Measurements from ENCODE around the gene MYBPHL. TPM values are rescaled to one million over a fixed set of nuclear protein-coding genes. Genes with fewer than 3 reads are reported as not detected.
A peak's percentile ranks its signal among the peaks of the same experiment; 100 is the strongest.

Gene MYBPHL
- total RNA-seq, 8 experiments from 2014 or later = 0.67 to 0.92 (median 0.81) TPM; not detected in 5

GRCh38 chr1:109272831-109273547, 33.8 kb downstream of the MYBPHL start:
- in situ Hi-C loops (cut with MboI; ENCODE audit: low pct_unique_long_range_greater_than_20kb in 2 of 9, low sequenced_read_pairs in 9 of 9, unreplicated experiment in 9 of 9) = loop anchor here in 3 of 9 experiments (10.0 to 25.0 kb wide), 2 partner anchors 114 to 122 kb away; partner anchors contain the start of gene SORT1 (in 3 of the 3)
- ATAC-seq (replicated peaks in 6 of 8) = peak in 1 of 8 experiments; percentile 0
- no peak overlapping the region for H3K27ac ChIP-seq
- no peak overlapping the region for H3K4me3 ChIP-seq
- peaks cover 23 to 24% of the 10 kb centered on the region in 2 donors for H3K4me1 ChIP-seq (replicated peaks in 1 of 2)
- WGBS, 10 experiments = 80 to 100% (median 93%) methylated on average over 1 to 9 of the region's 16 CpGs; no CpG with 5 or more reads in 6 of the 10 experiments

- WGBS, 10 experiments = 79 to 100% (median 98%) methylated on average over 1 to 13 of the region's 13 CpGs; no CpG with 5 or more reads in 4 of the 10 experiments
- Histone ChIP-seq H3K4me3 (no peak overlapping the region), H3K4me1 (replicated peaks in 1 of 2) (peaks cover 17 to 19% of the 10 kb centered on the region in 2 donors), H3K27ac (no peak overlapping the region)
- no peak for ATAC-seq (replicated peaks in 6 of 8)
- in situ Hi-C loops (cut with MboI; ENCODE audit: low pct_unique_long_range_greater_than_20kb in 2 of 9, low sequenced_read_pairs in 9 of 9, unreplicated experiment in 9 of 9) = loop anchor here in 3 of 9 experiments (10.0 to 25.0 kb wide), 2 partner anchors 115 to 123 kb away; partner anchors contain the start of gene SORT1 (in 3 of the 3)
Measured at GRCh38 chr1:109272021-109272799, 34.6 kb downstream of the MYBPHL start.

- 17 to 100% (median 93%) methylated on average over 1 to 4 of the region's 6 CpGs; no CpG with 5 or more reads in 4 of the 10 experiments for WGBS, 10 experiments
- no peak overlapping the region for H3K4me3 ChIP-seq
- in situ Hi-C loops (cut with MboI; ENCODE audit: low pct_unique_long_range_greater_than_20kb in 2 of 9, low sequenced_read_pairs in 9 of 9, unreplicated experiment in 9 of 9) = loop anchor here in 3 of 9 experiments (10.0 to 25.0 kb wide), 2 partner anchors 116 to 123 kb away; partner anchors contain the start of gene SORT1 (in 3 of the 3)
- no peak for ATAC-seq (replicated peaks in 6 of 8)
- peaks cover 16 to 17% of the 10 kb centered on the region in 2 donors for H3K4me1 ChIP-seq (replicated peaks in 1 of 2)
- H3K27ac ChIP-seq = no peak overlapping the region
Measured at GRCh38 chr1:109271458-109271857, 35.4 kb downstream of the MYBPHL start.

- H3K4me1 ChIP-seq (replicated peaks in 1 of 2) = peaks cover 16 to 17% of the 10 kb centered on the region in 2 donors
- no peak overlapping the region for H3K4me3 ChIP-seq
- WGBS, 10 experiments = 91 to 95% (median 94%) methylated on average over 4 to 7 of the region's 20 CpGs; no CpG with 5 or more reads in 7 of the 10 experiments
- no peak overlapping the region for H3K27ac ChIP-seq
- no peak for ATAC-seq (replicated peaks in 6 of 8)
- in situ Hi-C loops (cut with MboI; ENCODE audit: low pct_unique_long_range_greater_than_20kb in 2 of 9, low sequenced_read_pairs in 9 of 9, unreplicated experiment in 9 of 9) = loop anchor here in 3 of 9 experiments (10.0 to 25.0 kb wide), 2 partner anchors 117 to 124 kb away; partner anchors contain the start of gene SORT1 (in 3 of the 3)
Measured at GRCh38 chr1:109270623-109271317, 36.0 kb downstream of the MYBPHL start.

- in situ Hi-C loops (cut with MboI; ENCODE audit: low pct_unique_long_range_greater_than_20kb in 2 of 9, low sequenced_read_pairs in 9 of 9, unreplicated experiment in 9 of 9) = loop anchor here in 3 of 9 experiments (10.0 to 25.0 kb wide), 2 partner anchors 117 to 125 kb away; partner anchors contain the start of gene SORT1 (in 3 of the 3)
- Histone ChIP-seq H3K27ac (no peak overlapping the region), H3K4me3 (no peak overlapping the region), H3K4me1 (replicated peaks in 1 of 2) (peaks cover 11 to 13% of the 10 kb centered on the region in 2 donors)
- 20 to 100% (median 94%) methylated on average over 1 to 17 of the region's 17 CpGs; no CpG with 5 or more reads in 6 of the 10 experiments for WGBS, 10 experiments
- no peak for ATAC-seq (replicated peaks in 6 of 8)
Measured at GRCh38 chr1:109269981-109270622, 36.7 kb downstream of the MYBPHL start.

- peak in 2 of 8 experiments; percentile 7 to 16 for ATAC-seq (replicated peaks in 6 of 8)
- WGBS, 10 experiments = 88 to 100% (median 100%) methylated on average over 1 to 21 of the region's 33 CpGs; no CpG with 5 or more reads in 5 of the 10 experiments
- H3K27ac ChIP-seq = no peak overlapping the region
- in situ Hi-C loops (cut with MboI; ENCODE audit: low pct_unique_long_range_greater_than_20kb in 2 of 9, low sequenced_read_pairs in 9 of 9, unreplicated experiment in 9 of 9) = loop anchor here in 2 of 9 experiments (25.0 kb wide), 1 partner anchor 118 kb away; the partner anchor contains the start of gene SORT1 (in 2 of the 2)
- no peak overlapping the region for H3K4me3 ChIP-seq
- H3K4me1 ChIP-seq (replicated peaks in 1 of 2) = peaks cover 4 to 6% of the 10 kb centered on the region in 2 donors
Measured at GRCh38 chr1:109269212-109269980, 37.4 kb downstream of the MYBPHL start.

- in situ Hi-C loops (cut with MboI; ENCODE audit: low pct_unique_long_range_greater_than_20kb in 2 of 9, low sequenced_read_pairs in 9 of 9, unreplicated experiment in 9 of 9) = loop anchor here in 2 of 9 experiments (25.0 kb wide), 1 partner anchor 119 kb away; the partner anchor contains the start of gene SORT1 (in 2 of the 2)
- Histone ChIP-seq H3K4me1 (replicated peaks in 1 of 2) (peaks cover 0 to 5% of the 10 kb centered on the region in 2 donors), H3K27ac (no peak overlapping the region), H3K4me3 (no peak overlapping the region)
- 80 to 100% (median 94%) methylated on average over 1 to 7 of the region's 29 CpGs; no CpG with 5 or more reads in 6 of the 10 experiments for WGBS, 10 experiments
- ATAC-seq (replicated peaks in 6 of 8) = peak in 1 of 8 experiments; percentile 3
Measured at GRCh38 chr1:109268431-109269211, 38.2 kb downstream of the MYBPHL start.

- WGBS, 10 experiments = 87 to 100% (median 96%) methylated on average over 3 to 17 of the region's 17 CpGs; no CpG with 5 or more reads in 3 of the 10 experiments
- ATAC-seq (replicated peaks in 6 of 8) = no peak
- Histone ChIP-seq H3K4me3 (no peak overlapping the region), H3K4me1 (replicated peaks in 1 of 2) (peaks cover 0 to 7% of the 10 kb centered on the region in 2 donors), H3K27ac (no peak overlapping the region)
- in situ Hi-C loops (cut with MboI; ENCODE audit: low pct_unique_long_range_greater_than_20kb in 2 of 9, low sequenced_read_pairs in 9 of 9, unreplicated experiment in 9 of 9) = loop anchor here in 2 of 9 experiments (25.0 kb wide), 1 partner anchor 119 kb away; the partner anchor contains the start of gene SORT1 (in 2 of the 2)
Measured at GRCh38 chr1:109267743-109268300, 39.0 kb downstream of the MYBPHL start.

GRCh38 chr1:109266965-109267364, 39.8 kb downstream of the MYBPHL start:
- ATAC-seq (replicated peaks in 6 of 8) = no peak
- peaks cover 0 to 7% of the 10 kb centered on the region in 2 donors for H3K4me1 ChIP-seq (replicated peaks in 1 of 2)
- no peak overlapping the region for H3K4me3 ChIP-seq
- in situ Hi-C loops (cut with MboI; ENCODE audit: low pct_unique_long_range_greater_than_20kb in 2 of 9, low sequenced_read_pairs in 9 of 9, unreplicated experiment in 9 of 9) = loop anchor here in 2 of 9 experiments (25.0 kb wide), 1 partner anchor 120 kb away; the partner anchor contains the start of gene SORT1 (in 2 of the 2)
- H3K27ac ChIP-seq = no peak overlapping the region
- 59 to 100% (median 92%) methylated on average over 3 to 11 of the region's 11 CpGs; no CpG with 5 or more reads in 4 of the 10 experiments for WGBS, 10 experiments

GRCh38 chr1:109265741-109266330, 41.0 kb downstream of the MYBPHL start:
- Histone ChIP-seq H3K4me1 (replicated peaks in 1 of 2) (peaks cover 3 to 8% of the 10 kb centered on the region in 2 donors), H3K27ac (no peak overlapping the region), H3K4me3 (no peak overlapping the region)
- ATAC-seq (replicated peaks in 6 of 8) = no peak
- in situ Hi-C loops (cut with MboI; ENCODE audit: low pct_unique_long_range_greater_than_20kb in 2 of 9, low sequenced_read_pairs in 9 of 9, unreplicated experiment in 9 of 9) = loop anchor here in 2 of 9 experiments (25.0 kb wide), 1 partner anchor 121 kb away; the partner anchor contains the start of gene SORT1 (in 2 of the 2)
- 47 to 100% (median 93%) methylated on average over 1 to 9 of the region's 13 CpGs; no CpG with 5 or more reads in 5 of the 10 experiments for whole genome bisulfite sequencing, 10 experiments
